ENCODE data around the gene TSPAN3.

DNA sequence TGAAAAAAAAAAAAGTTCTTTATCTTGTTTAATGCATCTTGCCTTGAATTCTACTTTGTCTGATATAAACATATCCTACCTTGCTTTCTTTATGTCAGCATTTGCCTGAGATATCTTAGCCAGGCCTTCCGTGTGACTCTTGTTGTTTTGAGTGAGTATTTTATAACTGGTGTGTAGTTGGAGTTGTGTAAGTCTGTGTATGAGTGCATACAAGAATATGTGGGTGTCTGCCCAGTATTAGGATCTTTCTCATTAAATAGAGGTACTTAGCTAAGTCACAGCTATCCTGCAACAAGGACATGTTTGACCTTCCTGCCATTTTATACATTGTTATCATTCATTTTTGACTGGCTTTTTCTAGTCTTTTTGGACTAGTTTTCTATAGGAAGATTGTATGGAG is 22.5 kb upstream of the TSPAN3 start:
- TF ChIP-seq, protein P1, sequence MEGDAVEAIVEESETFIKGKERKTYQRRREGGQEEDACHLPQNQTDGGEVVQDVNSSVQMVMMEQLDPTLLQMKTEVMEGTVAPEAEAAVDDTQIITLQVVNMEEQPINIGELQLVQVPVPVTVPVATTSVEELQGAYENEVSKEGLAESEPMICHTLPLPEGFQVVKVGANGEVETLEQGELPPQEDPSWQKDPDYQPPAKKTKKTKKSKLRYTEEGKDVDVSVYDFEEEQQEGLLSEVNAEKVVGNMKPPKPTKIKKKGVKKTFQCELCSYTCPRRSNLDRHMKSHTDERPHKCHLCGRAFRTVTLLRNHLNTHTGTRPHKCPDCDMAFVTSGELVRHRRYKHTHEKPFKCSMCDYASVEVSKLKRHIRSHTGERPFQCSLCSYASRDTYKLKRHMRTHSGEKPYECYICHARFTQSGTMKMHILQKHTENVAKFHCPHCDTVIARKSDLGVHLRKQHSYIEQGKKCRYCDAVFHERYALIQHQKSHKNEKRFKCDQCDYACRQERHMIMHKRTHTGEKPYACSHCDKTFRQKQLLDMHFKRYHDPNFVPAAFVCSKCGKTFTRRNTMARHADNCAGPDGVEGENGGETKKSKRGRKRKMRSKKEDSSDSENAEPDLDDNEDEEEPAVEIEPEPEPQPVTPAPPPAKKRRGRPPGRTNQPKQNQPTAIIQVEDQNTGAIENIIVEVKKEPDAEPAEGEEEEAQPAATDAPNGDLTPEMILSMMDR (IDR thresholded peaks at IDR 0.05) = no peak
- no peak for TF ChIP-seq EZH2 (IDR thresholded peaks at IDR 0.05; ENCODE audit: borderline replicate concordance, insufficient read depth, low read depth, low read length, poor library complexity, severe bottlenecking)

All from B cell (primary cell).